Vagina (tissue), 2 donors: ENCODE measurements around the gene TTC28. TPM values are rescaled to one million over a fixed set of nuclear protein-coding genes. Genes with fewer than 3 reads are reported as not detected.
A peak's percentile ranks its signal among the peaks of the same experiment; 100 is the strongest.

Experiments used
- DNase-seq, 2 donors: peaks; one replicate each; pipeline ENCODE4 v3.0.0-alpha.2; 2017; ENCODE audit errors: extremely low spot score in 2 of 2
- H3K27ac ChIP-seq: fragments of 200-600 bp; sonication (generic); one replicate; pipeline ENCODE4 v1.5.1; 2019
- H3K27me3 ChIP-seq: fragments of 200-600 bp; sonication (generic); one replicate; pipeline ENCODE4 v1.5.1; 2019
- H3K36me3 ChIP-seq, 2 donors: fragments of 200-600 bp; sonication (generic); one replicate each; pipeline ENCODE4 v1.5.1; 2017 to 2019
- H3K4me1 ChIP-seq: fragments of 200-600 bp; sonication (generic); one replicate; pipeline ENCODE4 v1.5.1; 2019
- H3K4me3 ChIP-seq, 2 donors: fragments of 200-600 bp; sonication (generic); 1 replicate in 1 of 2; 2 replicates in 1 of 2; pipeline ENCODE4 v1.5.1; 2016 to 2019
- H3K9me3 ChIP-seq: fragments of 200-600 bp; sonication (generic); one replicate; pipeline ENCODE4 v1.5.1; 2019
- CTCF ChIP-seq, 3 experiments: fragments of 450-650 bp in 2 of 3; fragments of 200-600 bp in 1 of 3; sonication (generic) in 1 of 3; IDR thresholded peaks; one replicate each; pipeline ENCODE4 v1.5.1; 2017 to 2019; ENCODE audit warnings: antibody characterized with exemption in 3 of 3, mild to moderate bottlenecking in 2 of 3, moderate library complexity in 2 of 3
- POLR2A ChIP-seq, 2 donors: fragments of 450-650 bp; IDR thresholded peaks; one replicate each; pipeline ENCODE4 v1.6.1; 2017; ENCODE audit warnings: antibody characterized with exemption in 2 of 2, mild to moderate bottlenecking in 2 of 2, moderate library complexity in 2 of 2
- POLR2AphosphoS5 ChIP-seq, 2 donors: sonication (generic); formaldehyde crosslinking; IDR thresholded peaks; one replicate each; pipeline ENCODE4 v1.9.0; 2017; ENCODE audit warnings: antibody characterized with exemption in 2 of 2, mild to moderate bottlenecking in 2 of 2, low read depth in 1 of 2; ENCODE audit not compliant: insufficient read depth in 1 of 2
- intact Hi-C: fragments of 100-400 bp; cut with DNase I; formaldehyde crosslinking; loops from one replicate; pipeline ENCODE4 v1.15.1; 2023
- total RNA-seq: library from RNA; depleted of rRNA; stranded (reverse); fragments of >200 nt; gene quantifications from one replicate; pipeline ENCODE4 v1.2.3, GENCODE V29; 2016

Gene TTC28
- total RNA-seq, 1 donor from 2014 or later = 41.7 TPM

- Histone ChIP-seq H3K27ac (no peak overlapping the region), H3K4me1 (peaks cover 9% of the 10 kb centered on the region), H3K36me3 (no peaks in the 10 kb centered on the region), H3K4me3 (no peak overlapping the region), H3K9me3 (no peaks in the 10 kb centered on the region), H3K27me3 (no peaks in the 10 kb centered on the region)
- TF ChIP-seq CTCF (IDR thresholded peaks at IDR 0.05) (no peak), POLR2A (IDR thresholded peaks at IDR 0.05) (no peak)
- intact Hi-C loops = no loop called here
- no peak for DNase-seq
Observed at GRCh38 chr22:28609921-28610320, 69.7 kb downstream of the TTC28 start.

GRCh38 chr22:28608546-28608945, 71.1 kb downstream of the TTC28 start:
- intact Hi-C loops = no loop called here

GRCh38 chr22:28607795-28608194, 71.8 kb downstream of the TTC28 start:
- H3K27me3 ChIP-seq = no peaks in the 10 kb centered on the region
- no peak for TF ChIP-seq POLR2A (IDR thresholded peaks at IDR 0.05)
- no peak for TF ChIP-seq POLR2AphosphoS5 (IDR thresholded peaks at IDR 0.05; ENCODE audit: insufficient read depth in 1 of 2, low read depth in 1 of 2)
- TF ChIP-seq CTCF (IDR thresholded peaks at IDR 0.05) = no peak
- H3K4me1 ChIP-seq = peaks cover 9% of the 10 kb centered on the region
- peak overlapping the region; percentile 61 for H3K27ac ChIP-seq
- H3K4me3 ChIP-seq = no peak overlapping the region
- H3K9me3 ChIP-seq = no peaks in the 10 kb centered on the region
- no peaks in the 10 kb centered on the region for H3K36me3 ChIP-seq
- no peak for DNase-seq
- intact Hi-C loops = no loop called here

More at GRCh38 chr22:28608546-28608945, 71.1 kb downstream of the TTC28 start:
- Histone ChIP-seq H3K4me3 (no peak overlapping the region), H3K9me3 (no peaks in the 10 kb centered on the region), H3K4me1 (peaks cover 9% of the 10 kb centered on the region), H3K27me3 (no peaks in the 10 kb centered on the region), H3K27ac (peak overlapping the region; percentile 61), H3K36me3 (no peaks in the 10 kb centered on the region)
- no peak for TF ChIP-seq CTCF (IDR thresholded peaks at IDR 0.05)
- TF ChIP-seq POLR2AphosphoS5 (IDR thresholded peaks at IDR 0.05; ENCODE audit: insufficient read depth in 1 of 2, low read depth in 1 of 2) = no peak
- no peak for TF ChIP-seq POLR2A (IDR thresholded peaks at IDR 0.05)
- DNase-seq = no peak

- intact Hi-C loops = loop anchor here (5.0 kb wide), 1 partner anchor 227 kb away; no protein-coding TSS in a partner anchor
- DNase-seq = no peak
- Histone ChIP-seq H3K4me1 (peaks cover 9% of the 10 kb centered on the region), H3K4me3 (no peak overlapping the region), H3K27me3 (no peaks in the 10 kb centered on the region), H3K36me3 (no peaks in the 10 kb centered on the region), H3K9me3 (no peaks in the 10 kb centered on the region), H3K27ac (no peak overlapping the region)
- TF ChIP-seq POLR2AphosphoS5 (IDR thresholded peaks at IDR 0.05; ENCODE audit: insufficient read depth in 1 of 2, low read depth in 1 of 2) (no peak), POLR2A (IDR thresholded peaks at IDR 0.05) (no peak), CTCF (IDR thresholded peaks at IDR 0.05) (no peak)
Observed at GRCh38 chr22:28604966-28605761, 74.5 kb downstream of the TTC28 start.

GRCh38 chr22:28601915-28602314, 77.7 kb downstream of the TTC28 start:
- Histone ChIP-seq H3K36me3 (no peaks in the 10 kb centered on the region), H3K27me3 (no peaks in the 10 kb centered on the region), H3K9me3 (no peaks in the 10 kb centered on the region), H3K4me1 (no peaks in the 10 kb centered on the region), H3K27ac (no peak overlapping the region), H3K4me3 (no peak overlapping the region)
- no peak for DNase-seq
- TF ChIP-seq POLR2AphosphoS5 (IDR thresholded peaks at IDR 0.05; ENCODE audit: insufficient read depth in 1 of 2, low read depth in 1 of 2) (no peak), POLR2A (IDR thresholded peaks at IDR 0.05) (no peak), CTCF (IDR thresholded peaks at IDR 0.05) (no peak)
- intact Hi-C loops = loop anchor here (5.0 kb wide), 1 partner anchor 230 kb away; no protein-coding TSS in a partner anchor
